K562 (cell line): ENCODE data around the gene EHMT2. TPM values are rescaled to one million over a fixed set of nuclear protein-coding genes. Genes with fewer than 3 reads are reported as not detected.
A peak's percentile ranks its signal among the peaks of the same experiment; 100 is the strongest.

Experiments
- ATAC-seq: fragments of 200-7000 bp; cut with Tn5 transposase; 3 replicates; pipeline ENCODE4 v1.9.1; 2020; ENCODE audit warnings: moderate library complexity
- BruUV-seq: library from RNA; stranded (reverse); fragments of 400-500 nt; replicated peaks from 2 replicates; lab custom pipeline; 2021; lab: Mats Ljungman, UMichigan
- CTCF ChIA-PET: fragments of 300-600 bp; formaldehyde crosslinking; extraction: SDS; loops from one replicate; lab custom pipeline; 2021; ENCODE audit warnings: low intra/inter-chr PET ratio; lab: Yijun Ruan, JAX
- POLR2A ChIA-PET: fragments of 300-600, 350-650 bp; sonication (Branson Sonifier 250); formaldehyde crosslinking; extraction: SDS; loops from one replicate; lab custom pipeline; 2021; ENCODE audit warnings: antibody characterized with exemption, inconsistent platforms; lab: Yijun Ruan, JAX
- DNase-seq, 4 experiments: peaks; one replicate each; pipeline versions ENCODE4 v3.0.0 to v3.0.0-alpha.2; 2011 to 2018; ENCODE audit warnings: low spot score in 3 of 4, mixed read lengths in 3 of 4; ENCODE audit errors: extremely low read depth in 1 of 4
- FAIRE-seq: peaks from 2 replicates; lab custom pipeline; 2011; peaks lifted over from hg19 to GRCh38; lab: Jason Lieb, UNC
- H2AFZ ChIP-seq: 2 replicates; pipeline ENCODE4 v1.6.0; 2011; ENCODE audit warnings: low read depth, low read length, control low read depth, inconsistent platforms
- H3K27ac ChIP-seq: fragments of 200-600 bp; 3 replicates; pipeline ENCODE4 v1.8.0; 2011; ENCODE audit warnings: low read depth, mild to moderate bottlenecking, control low read depth, inconsistent platforms, low read length, moderate library complexity, mixed read lengths; ENCODE audit errors: extremely low read depth
- H3K27me3 ChIP-seq, 2 experiments: fragments of 300-600 bp in 1 of 2; 2 replicates in 1 of 2; 3 replicates in 1 of 2; pipeline versions ENCODE4 v1.6.0 to v1.8.0; 2011; ENCODE audit warnings: inconsistent platforms in 2 of 2, low read length in 2 of 2, mild to moderate bottlenecking in 1 of 2, mixed read lengths in 1 of 2, moderate library complexity in 1 of 2; ENCODE audit not compliant: control insufficient read depth in 2 of 2, insufficient read depth in 2 of 2
- H3K36me3 ChIP-seq: fragments of 300-600 bp; 3 replicates; pipeline ENCODE4 v1.8.0; 2011; ENCODE audit warnings: mild to moderate bottlenecking, low read length, inconsistent platforms; ENCODE audit not compliant: control insufficient read depth, insufficient read depth
- H3K4me1 ChIP-seq, 2 experiments: fragments of 200-600 bp in 1 of 2; replicated peaks in 1 of 2; 2 replicates in 1 of 2; 3 replicates in 1 of 2; pipeline versions ENCODE4 v1.5.1 to v1.8.0; 2011; ENCODE audit warnings: inconsistent platforms in 2 of 2, low read length in 2 of 2, mild to moderate bottlenecking in 1 of 2, mixed read lengths in 1 of 2, moderate library complexity in 1 of 2; ENCODE audit not compliant: control insufficient read depth in 2 of 2, insufficient read depth in 2 of 2
- H3K4me2 ChIP-seq: 2 replicates; pipeline ENCODE4 v1.6.1; 2011; ENCODE audit warnings: low read length, control low read depth, inconsistent platforms, mixed read lengths; ENCODE audit not compliant: insufficient read depth
- H3K4me3 ChIP-seq: fragments of 200-600 bp; sonication (generic), shearing (Covaris generic); 2 replicates; pipeline ENCODE4 v1.5.1; 2016; ENCODE audit warnings: control low read depth, inconsistent platforms
- H3K79me2 ChIP-seq: fragments of 200-600 bp; 3 replicates; pipeline ENCODE4 v1.8.0; 2011; ENCODE audit warnings: low read length, inconsistent platforms; ENCODE audit not compliant: control insufficient read depth, insufficient read depth
- H3K9ac ChIP-seq, 2 experiments: 2 replicates each; pipeline versions ENCODE4 v1.6.0 to v1.6.1; 2011; ENCODE audit warnings: low read depth in 2 of 2, low read length in 2 of 2, control low read depth in 1 of 2, inconsistent platforms in 1 of 2, mild to moderate bottlenecking in 1 of 2, mixed read lengths in 1 of 2; ENCODE audit not compliant: insufficient read depth in 1 of 2
- H3K9me1 ChIP-seq: one replicate; pipeline ENCODE4 v1.6.0; 2011; ENCODE audit warnings: inconsistent platforms, mild to moderate bottlenecking, low read length, moderate library complexity; ENCODE audit not compliant: control insufficient read depth, insufficient read depth
- H3K9me3 ChIP-seq: replicated peaks from 2 replicates; pipeline ENCODE4 v1.5.1; 2011; ENCODE audit warnings: low read depth, low read length, inconsistent platforms; ENCODE audit not compliant: control insufficient read depth, insufficient read depth
- H4K20me1 ChIP-seq: replicated peaks from 2 replicates; pipeline ENCODE4 v1.6.1; 2011; ENCODE audit warnings: low read length, inconsistent platforms, mixed read lengths; ENCODE audit not compliant: control insufficient read depth, insufficient read depth
- BRCA1 ChIP-seq, 2 experiments: fragments of 450-650 bp in 1 of 2; sonication (generic) in 1 of 2; formaldehyde crosslinking in 1 of 2; IDR thresholded peaks; 2 replicates each; pipeline versions ENCODE4 v1.5.0 to v1.6.1; 2017 to 2020; ENCODE audit warnings: mild to moderate bottlenecking in 1 of 2, missing genetic modification reagents in 1 of 2
- FIP1L1 ChIP-seq: fragments of 200-400 bp; formaldehyde crosslinking; IDR thresholded peaks from 2 replicates; pipeline ENCODE4 v1.6.1; 2018; ENCODE audit warnings: mild to moderate bottlenecking, low read depth, low read length; ENCODE audit not compliant: poor library complexity, severe bottlenecking
- FOSL1 ChIP-seq: fragments of 200-800 bp; sonication (Bioruptor generic); conservative IDR thresholded peaks from 2 replicates; pipeline ENCODE4 v1.6.1; 2016; ENCODE audit warnings: missing genetic modification characterization, missing compliant biosample characterization
- FOXA3 ChIP-seq, 2 experiments: fragments of 450-650 bp in 1 of 2; sonication (generic) in 1 of 2; formaldehyde crosslinking; IDR thresholded peaks in 1 of 2; conservative IDR thresholded peaks in 1 of 2; 2 replicates each; pipeline versions ENCODE4 v1.4.0 to v1.8.0; 2020 to 2022; ENCODE audit warnings: mild to moderate bottlenecking in 2 of 2, missing genetic modification reagents in 1 of 2
- HSF4 ChIP-seq: fragments of 250-450 bp; sonication (Bioruptor Pico); IDR thresholded peaks from 2 replicates; pipeline ENCODE4 v2.1.2; 2022; ENCODE audit warnings: mild to moderate bottlenecking, moderate library complexity, borderline replicate concordance
- KDM5B ChIP-seq: fragments of 200-600 bp; sonication (generic); IDR thresholded peaks from 2 replicates; pipeline ENCODE4 v1.6.1; 2012; ENCODE audit warnings: low read depth, mild to moderate bottlenecking, moderate library complexity, low read length, control low read depth, inconsistent platforms; ENCODE audit not compliant: insufficient replicate concordance
- MEIS2 ChIP-seq: fragments of 450-650 bp; IDR thresholded peaks from 2 replicates; pipeline ENCODE4 v1.6.1; 2014; ENCODE audit warnings: mild to moderate bottlenecking; ENCODE audit not compliant: partially characterized antibody
- PHB2 ChIP-seq: fragments of 450-650 bp; IDR thresholded peaks from 2 replicates; pipeline ENCODE4 v1.6.1; 2017; ENCODE audit warnings: low read depth
- POLR2G ChIP-seq: fragments of 200-400 bp; formaldehyde crosslinking; IDR thresholded peaks from 2 replicates; pipeline ENCODE4 v1.6.1; 2017; ENCODE audit warnings: low read depth, mild to moderate bottlenecking, antibody characterized with exemption, low read length, moderate library complexity
- SOX6 ChIP-seq: fragments of 450-650 bp; IDR thresholded peaks from 2 replicates; pipeline ENCODE4 v1.6.1; 2014; ENCODE audit warnings: mild to moderate bottlenecking
- STAG1 ChIP-seq: sonication (generic); formaldehyde crosslinking; IDR thresholded peaks from 2 replicates; pipeline ENCODE4 v1.5.0; 2020; ENCODE audit warnings: missing genetic modification reagents, borderline replicate concordance
- ZFX ChIP-seq: sonication (generic); formaldehyde crosslinking; IDR thresholded peaks from 2 replicates; pipeline ENCODE4 v1.8.0; 2022; ENCODE audit warnings: mild to moderate bottlenecking, missing genetic modification reagents, moderate library complexity
- WGBS: fragments of 100-300 bp; shearing (Covaris generic); methylation state at CpG from one replicate; pipeline ENCODE4 v1.1.6; 2016; ENCODE audit warnings: low coverage, mixed read lengths; ENCODE audit not compliant: insufficient coverage; ENCODE audit errors: missing lambda C conversion rate; 5-methylcytosine and 5-hydroxymethylcytosine counted together
- in situ Hi-C: fragments of 300-500 bp; cut with MboI; formaldehyde crosslinking; loops from 4 replicates; pipeline ENCODE4 v1.15.0; 2018; ENCODE audit warnings: inconsistent platforms, mixed read lengths
- intact Hi-C: fragments of 100-400 bp; cut with micrococcal nuclease; formaldehyde crosslinking; loops from 2 replicates; pipeline ENCODE4 v1.14.2; 2022
- polyA plus RNA-seq, 8 experiments: library from polyadenylated mRNA; depleted of rRNA in 4 of 8; stranded (reverse) in 5 of 8; unstranded in 3 of 8; fragments of >200 nt; fragmentation: Nextera tagmentation in 2 of 8; fragmentation: Illumina TruSeq in 1 of 8; extraction: Ambion mirVana in 2 of 8; extraction: Trizol in 1 of 8; gene quantifications; 2 replicates each; pipeline versions ENCODE4 v1.2.1 to v1.2.3, GENCODE V29; 2011 to 2014; ENCODE audit warnings: inconsistent platforms in 1 of 8, missing spikeins in 1 of 8
- total RNA-seq, 7 experiments: library from RNA; depleted of rRNA in 6 of 7; stranded (reverse); fragments of >200 nt in 6 of 7; fragmentation: Illumina TruSeq in 2 of 7; extraction: Trizol in 2 of 7; gene quantifications; 2 replicates each; pipeline versions ENCODE4 v1.2.1 to v1.2.3, GENCODE V29; 2011 to 2021; ENCODE audit warnings: low replicate concordance in 1 of 7
- TF ChIP-seq, protein P1 (sequence below): fragments of 200-800 bp; sonication (Bioruptor generic); IDR thresholded peaks from 2 replicates; pipeline ENCODE4 v1.6.1; 2017; ENCODE audit warnings: missing genetic modification characterization, missing compliant biosample characterization
- TF ChIP-seq, protein P2 (sequence below): sonication (generic); formaldehyde crosslinking; IDR thresholded peaks from 2 replicates; pipeline ENCODE4 v1.8.0; 2022; ENCODE audit warnings: mild to moderate bottlenecking, low read depth, missing genetic modification reagents

The EHMT2 gene
- total and polyA plus RNA-seq, 9 of the 15 experiments (the other 6 are each of a cell fraction or from before 2014, with no cell fraction given): 2.1 to 63.8 (median 38.5) TPM

DNA sequence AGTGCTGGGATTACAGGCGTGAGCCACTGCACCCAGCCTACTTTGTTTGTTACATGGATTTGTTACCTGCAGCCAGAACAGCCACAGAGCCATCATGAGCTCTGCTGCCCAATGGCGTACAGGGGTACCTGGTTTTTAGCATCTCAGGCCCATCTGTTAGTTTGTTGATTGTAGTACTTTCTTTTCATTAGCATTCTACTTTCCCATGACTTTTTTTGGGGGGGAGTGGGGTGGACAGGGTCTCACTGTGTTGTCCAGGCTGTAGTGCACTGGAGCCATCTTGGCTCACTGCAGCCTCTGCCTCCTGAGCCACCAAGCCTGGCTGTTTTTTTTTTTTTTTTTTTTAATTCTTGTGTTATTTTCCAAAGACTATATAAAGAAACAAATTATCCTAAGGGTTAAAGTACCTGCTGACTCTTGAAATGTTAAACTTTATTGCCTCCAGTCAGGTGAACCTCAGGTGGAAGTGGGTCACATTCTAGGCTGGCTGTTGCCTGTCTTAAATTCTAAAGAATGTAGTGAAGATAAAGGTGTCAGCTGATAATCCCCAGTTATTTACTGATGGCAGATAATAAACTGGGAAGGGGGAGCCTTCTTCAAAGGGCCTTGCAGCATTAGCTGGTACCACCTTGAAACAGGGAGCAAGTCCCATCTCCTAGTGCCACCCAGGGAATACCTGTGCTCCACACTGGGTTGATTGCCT lies 50.1 kb downstream of the EHMT2 start (continued):
- peak in 1 of 2 experiments; percentile 80; a peak in 2 of 4 replicates for TF ChIP-seq FOXA3 (CRISPR knock-in tag; conservative IDR thresholded peaks at IDR 0.05 in 1 of 2, IDR thresholded peaks at IDR 0.05 in 1 of 2)
- TF ChIP-seq FIP1L1: no peak
- peak; percentile 29; the same call in 1 of the 2 replicates for TF ChIP-seq FOSL1 (tag)
- TF ChIP-seq BRCA1 (IDR thresholded peaks at IDR 0.05): no peak
- TF ChIP-seq BRCA1 (CRISPR knock-in tag; IDR thresholded peaks at IDR 0.05): no peak
- TF ChIP-seq, protein P1, sequence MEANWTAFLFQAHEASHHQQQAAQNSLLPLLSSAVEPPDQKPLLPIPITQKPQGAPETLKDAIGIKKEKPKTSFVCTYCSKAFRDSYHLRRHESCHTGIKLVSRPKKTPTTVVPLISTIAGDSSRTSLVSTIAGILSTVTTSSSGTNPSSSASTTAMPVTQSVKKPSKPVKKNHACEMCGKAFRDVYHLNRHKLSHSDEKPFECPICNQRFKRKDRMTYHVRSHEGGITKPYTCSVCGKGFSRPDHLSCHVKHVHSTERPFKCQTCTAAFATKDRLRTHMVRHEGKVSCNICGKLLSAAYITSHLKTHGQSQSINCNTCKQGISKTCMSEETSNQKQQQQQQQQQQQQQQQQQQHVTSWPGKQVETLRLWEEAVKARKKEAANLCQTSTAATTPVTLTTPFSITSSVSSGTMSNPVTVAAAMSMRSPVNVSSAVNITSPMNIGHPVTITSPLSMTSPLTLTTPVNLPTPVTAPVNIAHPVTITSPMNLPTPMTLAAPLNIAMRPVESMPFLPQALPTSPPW (CRISPR knock-in tag): peak; percentile 65
- 0 out of 2 replicates have a peak, but pooled peaks have one; percentile 35 for TF ChIP-seq SOX6
- TF ChIP-seq MEIS2: peak; percentile 32

DNA sequence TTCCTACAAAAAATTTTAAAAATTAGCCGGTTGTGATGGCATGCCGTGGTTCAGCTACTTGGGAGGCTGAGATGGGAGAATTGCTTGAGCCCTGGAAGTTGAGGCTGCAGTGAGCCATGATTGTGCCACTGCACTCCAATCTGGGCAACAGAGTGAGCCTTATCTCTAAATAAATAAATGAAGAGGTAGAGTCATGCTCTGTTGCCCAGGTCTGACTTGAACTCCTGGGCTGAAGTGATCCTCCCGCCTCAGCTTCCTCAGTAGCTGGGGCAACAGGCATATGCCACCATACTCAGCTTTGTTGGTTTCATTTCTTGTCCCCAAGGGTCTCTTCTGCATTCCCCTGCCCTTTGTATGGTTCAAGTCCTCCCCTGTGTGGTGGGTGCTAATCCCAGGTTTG lies 53.0 kb downstream of the EHMT2 start:
- Histone ChIP-seq H3K4me3 (no peak overlapping the region), H3K4me1 (peaks cover 0 to 9% of the 10 kb centered on the region in 2 experiments; a peak in 1 of 5 replicates), H3K9me1 (no peaks in the 10 kb centered on the region), H3K79me2 (peaks cover under 1% of the 10 kb centered on the region; the same call in 1 of the 3 replicates), H2AFZ (no peak overlapping the region), H3K27me3 (no peaks in the 10 kb centered on the region), H3K27ac (no peak overlapping the region), H4K20me1 (peaks cover under 1% of the 10 kb centered on the region), H3K9me3 (no peaks in the 10 kb centered on the region), H3K36me3 (peaks cover 15% of the 10 kb centered on the region), H3K4me2 (no peak overlapping the region), H3K9ac (no peak overlapping the region)
- CTCF ChIA-PET: no interaction called here
- BruUV-seq: no TSS peak
- intact Hi-C loops: no loop called here
- DNase-seq (no peak), ATAC-seq (no peak), FAIRE-seq (no peak)
- TF ChIP-seq ZFX (CRISPR knock-in tag): 0 out of 2 replicates have a peak, but pooled peaks have one; percentile 20
- no peak for TF ChIP-seq HSF4 (CRISPR knock-in tag)
- TF ChIP-seq, protein P2, sequence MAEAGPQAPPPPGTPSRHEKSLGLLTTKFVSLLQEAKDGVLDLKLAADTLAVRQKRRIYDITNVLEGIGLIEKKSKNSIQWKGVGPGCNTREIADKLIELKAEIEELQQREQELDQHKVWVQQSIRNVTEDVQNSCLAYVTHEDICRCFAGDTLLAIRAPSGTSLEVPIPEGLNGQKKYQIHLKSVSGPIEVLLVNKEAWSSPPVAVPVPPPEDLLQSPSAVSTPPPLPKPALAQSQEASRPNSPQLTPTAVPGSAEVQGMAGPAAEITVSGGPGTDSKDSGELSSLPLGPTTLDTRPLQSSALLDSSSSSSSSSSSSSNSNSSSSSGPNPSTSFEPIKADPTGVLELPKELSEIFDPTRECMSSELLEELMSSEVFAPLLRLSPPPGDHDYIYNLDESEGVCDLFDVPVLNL (CRISPR knock-in tag): no peak
- TF ChIP-seq POLR2G: no peak
- TF ChIP-seq PHB2: no peak
- peak; percentile 30 for TF ChIP-seq KDM5B
- 0 out of 2 replicates have a peak, but pooled peaks have one; percentile 8 for TF ChIP-seq STAG1 (CRISPR knock-in tag)
- in situ Hi-C loops: no loop called here
- 83% methylated on average over 3 of the region's 3 CpGs for WGBS
- POLR2A ChIA-PET: interaction anchor here (0.6 to 15.7 kb wide), 21 partner anchors 8 to 1262 kb away, joined by 3 to 229 read pairs (median 5); partner anchors contain the start of genes ABHD16A, BAG6, CLIC1 and CSNK2B
